BE2C (cell line): ENCODE data around the gene SAMD15.
"Not testable (repeated sequence)": the region's sequence is repeated elsewhere in the genome, so short reads cannot be mapped to it uniquely, and the experiment has no call there.

Experiments used
- DNase-seq: peaks from one replicate; pipeline ENCODE4 v3.0.0-alpha.2; 2020
- H3K27me3 ChIP-seq: fragments of 250-450 bp; sonication (Bioruptor Pico); 2 replicates; pipeline ENCODE4 v1.5.1; 2020; ENCODE audit warnings: mild to moderate bottlenecking
- H3K36me3 ChIP-seq: fragments of 250-450 bp; sonication (Bioruptor Pico); 2 replicates; pipeline ENCODE4 v1.5.1; 2020; ENCODE audit warnings: mild to moderate bottlenecking
- H3K4me1 ChIP-seq: fragments of 250-450 bp; sonication (Bioruptor Pico); 2 replicates; pipeline ENCODE4 v1.5.1; 2020
- H3K4me3 ChIP-seq: 2 replicates; pipeline ENCODE4 v1.5.1; 2011; ENCODE audit warnings: low read depth, low read length
- H3K9me3 ChIP-seq: fragments of 250-450 bp; sonication (Bioruptor Pico); 2 replicates; pipeline ENCODE4 v1.5.1; 2020
- CTCF ChIP-seq: IDR thresholded peaks from 2 replicates; pipeline ENCODE4 v1.5.1; 2012; ENCODE audit warnings: mild to moderate bottlenecking, low read depth, low read length

The SAMD15 gene

GRCh38 chr14:77407158-77407557 lies 30.0 kb downstream of the SAMD15 start:
- no peaks in the 10 kb centered on the region for H3K9me3 ChIP-seq
- H3K27me3 ChIP-seq, result no peaks in the 10 kb centered on the region
- no peaks in the 10 kb centered on the region for H3K4me1 ChIP-seq
- no peak overlapping the region for H3K4me3 ChIP-seq
- DNase-seq, result no peak
- no peak for TF ChIP-seq CTCF
- H3K36me3 ChIP-seq, result no peaks in the 10 kb centered on the region

GRCh38 chr14:77409131-77409533 lies 32.0 kb downstream of the SAMD15 start:
- Histone ChIP-seq H3K4me1 (no peaks in the 10 kb centered on the region), H3K4me3 (no peak overlapping the region), H3K36me3 (no peaks in the 10 kb centered on the region), H3K9me3 (no peaks in the 10 kb centered on the region), H3K27me3 (no peaks in the 10 kb centered on the region)
- peak; percentile 22 for DNase-seq
- TF ChIP-seq CTCF, result peak; percentile 34

GRCh38 chr14:77415403-77416030 lies 38.3 kb downstream of the SAMD15 start:
- not testable (repeated sequence) for H3K4me1 ChIP-seq, DNase-seq, H3K27me3 ChIP-seq, H3K36me3 ChIP-seq, H3K9me3 ChIP-seq, H3K4me3 ChIP-seq

- not testable (repeated sequence) for H3K9me3 ChIP-seq, DNase-seq, H3K4me3 ChIP-seq, H3K4me1 ChIP-seq, H3K36me3 ChIP-seq, H3K27me3 ChIP-seq
These were observed 38.9 kb downstream of the SAMD15 start for GRCh38 chr14:77416098-77416497.

GRCh38 chr14:77416836-77417235 lies 39.7 kb downstream of the SAMD15 start:
- no peak for TF ChIP-seq CTCF
- Histone ChIP-seq H3K36me3 (no peaks in the 10 kb centered on the region), H3K4me3 (no peak overlapping the region), H3K27me3 (no peaks in the 10 kb centered on the region), H3K4me1 (no peaks in the 10 kb centered on the region), H3K9me3 (no peaks in the 10 kb centered on the region)
- no peak for DNase-seq

GRCh38 chr14:77421201-77421600 lies 44.0 kb downstream of the SAMD15 start:
- no peak overlapping the region for H3K4me3 ChIP-seq
- peaks cover 16% of the 10 kb centered on the region; the same call in 1 of the 2 replicates for H3K36me3 ChIP-seq
- no peaks in the 10 kb centered on the region for H3K4me1 ChIP-seq
- H3K27me3 ChIP-seq, result no peaks in the 10 kb centered on the region
- no peaks in the 10 kb centered on the region for H3K9me3 ChIP-seq
- TF ChIP-seq CTCF, result no peak
- no peak for DNase-seq

GRCh38 chr14:77423423-77423822 lies 46.2 kb downstream of the SAMD15 start, which contains the start of gene NOXRED1:
TSS of gene NOXRED1 (minus strand) at chr14:77423523. CDS start at chr14:77422889, 634 bp downstream.
- Histone ChIP-seq H3K36me3 (peaks cover 27% of the 10 kb centered on the region), H3K9me3 (no peaks in the 10 kb centered on the region), H3K4me1 (no peaks in the 10 kb centered on the region), H3K27me3 (no peaks in the 10 kb centered on the region), H3K4me3 (no peak within 1 kb of the TSS)
- no peak for DNase-seq
- no peak for TF ChIP-seq CTCF
